NK-92 treated with Interleukin-12 subunit alpha and Interleukin-12 subunit beta, amount 100 ng/mL, for 24 hours (cell line): ENCODE measurements around the gene CMIP.

Source experiments
- DNase-seq: peaks from one replicate; lab custom pipeline; 2025; lab: John Stamatoyannopoulos, UW

The CMIP gene

DNA sequence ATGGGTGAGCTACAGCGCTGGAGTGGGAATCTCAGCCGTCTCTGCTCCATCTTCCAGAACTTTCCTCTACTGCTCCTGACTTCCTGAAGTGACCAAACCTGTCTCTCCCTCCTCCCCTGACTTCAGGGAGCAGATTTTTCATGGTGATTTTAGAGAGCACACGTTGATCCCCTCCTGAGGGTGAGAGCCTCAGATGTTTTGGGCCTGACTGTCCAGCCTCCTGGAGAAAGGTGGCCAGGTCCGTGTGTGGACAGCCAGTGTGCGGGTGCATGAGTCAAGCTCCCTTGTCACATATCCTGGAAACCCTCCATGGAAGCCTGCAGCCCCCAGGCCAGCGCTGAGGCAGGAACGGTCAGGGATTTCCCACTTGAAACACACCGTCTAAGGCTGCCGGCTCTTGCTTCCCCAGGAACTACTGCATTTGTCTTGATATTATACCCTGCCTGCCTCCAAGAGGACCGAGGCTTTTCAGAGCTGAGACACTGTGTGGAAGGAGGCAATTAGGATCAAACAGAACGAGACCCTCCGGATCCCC is 143.1 kb downstream of the CMIP start:
- DNase-seq = no peak

DNA sequence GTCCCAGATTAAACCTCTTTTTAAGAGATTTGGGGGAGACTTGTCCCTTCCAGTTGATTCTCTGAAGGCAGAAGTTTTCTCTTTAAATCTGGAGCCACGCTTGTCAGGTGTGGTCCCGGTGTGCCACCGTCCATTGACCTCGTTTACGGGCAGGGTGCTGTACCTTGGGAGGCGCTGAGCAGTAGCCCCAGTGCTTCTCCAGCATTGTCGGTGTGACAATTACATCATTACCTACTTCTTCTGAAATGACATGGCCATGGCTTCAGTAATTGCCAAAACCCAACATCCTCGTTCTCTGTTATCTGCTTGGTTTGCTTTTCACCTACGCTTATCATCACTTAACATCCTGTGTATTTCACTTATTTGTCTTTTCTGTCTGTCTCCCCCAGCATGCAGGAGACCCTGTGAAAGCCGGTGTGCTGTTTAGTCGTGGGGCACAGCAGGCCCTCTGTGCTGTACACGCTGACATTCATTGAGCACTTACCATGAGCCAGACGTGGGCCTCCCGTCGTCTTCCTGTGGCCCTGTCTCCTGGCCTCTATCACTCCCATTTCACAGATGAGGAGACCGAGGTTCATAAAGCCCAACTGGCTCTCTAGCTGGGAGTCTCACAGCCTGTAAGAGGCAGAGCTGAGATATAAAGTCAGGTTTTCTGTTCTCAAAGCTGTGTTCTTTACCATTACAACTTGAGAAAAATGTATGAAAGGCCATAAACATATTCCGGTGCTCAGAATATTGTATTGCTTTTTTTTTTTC is 143.9 kb downstream of the CMIP start:
- no peak for DNase-seq

DNA sequence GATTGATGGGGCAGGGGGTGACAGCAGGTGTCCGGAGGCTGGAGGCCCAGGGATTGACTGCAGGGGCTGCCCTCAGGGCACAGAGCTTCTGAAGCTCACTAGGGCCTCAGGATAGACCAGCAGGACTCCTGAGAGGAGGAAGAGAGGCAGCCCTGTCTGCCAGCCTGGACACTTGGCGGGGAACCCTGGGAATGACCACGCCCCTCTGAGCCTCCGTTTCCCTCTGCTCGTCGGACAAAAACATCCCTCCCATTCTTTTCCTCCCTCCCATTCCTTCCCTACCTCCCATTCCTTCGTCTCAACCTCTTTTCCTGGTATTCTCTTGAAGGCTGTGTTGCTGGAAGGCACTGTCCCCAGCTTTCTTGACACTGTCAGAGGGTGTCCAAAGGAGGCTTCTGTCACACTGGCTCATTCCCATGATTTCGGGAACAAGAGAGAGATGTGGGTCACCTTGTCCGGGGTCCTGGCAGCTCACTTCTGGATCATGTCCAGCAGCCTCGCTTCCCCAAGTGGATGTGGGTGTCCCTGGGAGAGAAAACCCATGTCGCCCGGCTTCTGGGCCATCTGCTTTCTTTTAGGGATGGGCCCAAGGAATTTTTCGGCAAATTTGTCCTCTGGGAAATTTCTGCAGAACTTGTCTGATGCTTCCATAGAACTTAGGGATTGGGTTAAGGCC is 145.5 kb downstream of the CMIP start:
- no peak for DNase-seq

- DNase-seq = no peak
These were observed 146.3 kb downstream of the CMIP start for GRCh38 chr16:81590714-81591544.

- no peak for DNase-seq
These were observed 146.9 kb downstream of the CMIP start for GRCh38 chr16:81591545-81591870.

GRCh38 chr16:81592353-81592866 is 147.8 kb downstream of the CMIP start:
- DNase-seq = no peak

DNA sequence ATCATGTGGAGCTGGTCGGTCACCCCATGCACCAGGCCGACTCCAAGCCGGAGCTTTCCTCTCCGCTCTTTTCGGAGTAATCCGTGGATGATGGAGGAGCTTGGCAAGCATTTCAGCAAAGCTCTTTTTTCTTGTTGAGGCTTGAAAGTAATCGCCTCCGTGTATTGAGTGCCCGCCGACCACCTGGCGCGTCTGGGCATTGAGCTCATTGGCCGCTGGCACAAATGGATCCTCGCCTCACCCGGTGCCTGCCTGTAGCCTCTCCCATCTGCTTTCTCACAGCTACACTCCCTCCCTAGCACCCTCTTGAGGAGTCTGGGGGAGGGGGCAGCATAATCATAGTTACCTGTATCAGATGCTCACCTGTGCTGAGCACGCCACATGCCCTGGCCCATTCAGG is 148.9 kb downstream of the CMIP start:
- no peak for DNase-seq

- DNase-seq = no peak
These were observed 151.2 kb downstream of the CMIP start for GRCh38 chr16:81595629-81596292.

DNA sequence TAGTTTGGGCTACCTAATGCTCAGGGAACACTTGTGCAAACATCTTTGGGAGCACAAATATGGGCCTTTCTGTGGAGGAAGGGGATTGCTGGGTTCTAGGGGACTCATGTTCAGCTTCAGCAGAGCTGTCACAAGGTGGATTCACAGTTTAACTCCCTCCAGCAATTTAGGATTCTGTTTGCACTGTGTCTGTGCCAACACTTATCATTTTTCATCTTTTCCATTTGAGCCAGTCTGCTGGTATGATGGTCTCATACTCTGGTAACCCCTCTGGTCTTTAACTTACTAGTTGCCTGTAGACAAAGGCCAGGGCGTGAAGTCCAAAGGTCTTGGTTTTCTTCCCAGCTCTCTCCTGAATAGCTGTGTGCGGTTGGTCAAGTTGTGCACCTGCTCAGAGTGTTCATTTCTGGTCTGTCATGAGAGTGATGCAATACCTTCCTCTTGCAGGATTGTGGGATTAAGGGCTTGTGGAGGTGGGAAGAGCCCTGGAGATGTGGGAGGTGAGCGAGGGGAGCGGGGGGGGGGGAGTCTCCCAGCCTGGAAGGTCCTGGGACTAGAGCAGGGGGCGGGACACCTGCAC is 152.6 kb downstream of the CMIP start:
- no peak for DNase-seq

DNA sequence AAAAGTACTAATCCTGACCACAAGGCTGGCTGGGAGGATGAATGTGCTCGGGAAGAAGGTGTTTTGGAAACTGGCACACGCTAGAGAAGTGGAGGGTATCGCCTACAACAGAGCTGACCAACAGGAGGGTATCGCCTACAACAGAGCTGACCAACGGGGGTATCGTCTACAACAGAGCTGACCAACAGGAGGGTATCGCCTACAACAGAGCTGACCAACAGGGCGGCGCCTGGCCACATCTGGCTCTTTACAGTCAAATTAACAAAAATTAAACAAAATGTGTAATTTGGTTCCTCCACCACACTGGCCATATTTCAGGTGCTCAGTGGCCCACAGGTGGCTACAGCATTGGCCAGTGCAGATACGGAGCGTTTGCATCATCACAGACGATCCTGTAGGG is 153.5 kb downstream of the CMIP start:
- no peak for DNase-seq

DNA sequence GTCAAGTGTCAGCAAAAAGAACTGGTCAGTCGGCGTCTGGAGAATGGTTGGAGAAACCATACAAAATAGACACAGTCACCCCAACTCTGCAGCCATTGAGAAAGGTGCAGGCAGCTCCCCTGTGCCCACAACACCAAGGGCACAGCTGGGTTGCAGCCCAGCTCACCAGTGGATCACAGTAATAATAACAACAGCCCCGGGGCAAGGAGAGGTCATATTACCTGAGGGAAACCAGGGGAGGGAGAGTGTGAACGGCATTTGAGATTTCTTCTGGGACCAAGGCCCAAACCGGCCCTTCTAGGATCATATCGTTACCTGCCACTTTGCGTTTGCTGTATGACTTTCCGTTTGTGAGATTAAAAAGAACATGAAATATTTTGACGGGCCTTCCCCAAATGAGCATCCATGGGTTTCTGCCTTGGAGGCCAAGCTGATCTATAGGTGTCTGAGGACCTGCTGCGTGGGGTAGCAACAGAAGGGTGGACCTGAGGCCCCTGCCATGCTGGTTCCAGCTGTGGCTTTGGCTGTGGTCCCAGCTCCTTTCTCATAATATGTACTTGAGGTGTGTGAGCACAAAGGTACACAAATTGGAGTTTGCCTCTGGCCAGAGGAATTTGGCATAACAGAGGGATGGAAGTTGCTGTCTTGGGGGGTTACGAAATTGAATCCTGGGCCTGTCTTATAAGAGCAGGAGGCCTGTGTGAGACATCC is 154.6 kb downstream of the CMIP start:
- DNase-seq = no peak

DNA sequence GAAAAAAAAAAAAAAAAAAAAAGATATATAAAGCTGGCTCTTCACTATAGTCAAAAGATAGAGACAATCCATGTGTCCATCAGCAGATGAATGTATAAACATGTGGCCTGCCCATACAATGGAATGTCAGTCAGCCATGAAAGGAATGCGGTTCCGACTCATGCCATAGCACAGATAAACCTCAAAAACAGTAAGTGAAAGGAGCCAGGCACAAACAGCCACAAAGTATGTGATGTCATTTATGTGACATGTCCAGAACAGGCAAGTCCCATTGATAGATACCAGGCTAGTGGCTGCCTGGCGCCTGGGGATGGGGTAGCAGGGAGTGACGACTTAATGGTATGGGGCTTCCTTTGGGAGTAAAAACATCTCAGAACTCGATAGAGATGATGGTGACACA is 155.7 kb downstream of the CMIP start:
- no peak for DNase-seq

DNA sequence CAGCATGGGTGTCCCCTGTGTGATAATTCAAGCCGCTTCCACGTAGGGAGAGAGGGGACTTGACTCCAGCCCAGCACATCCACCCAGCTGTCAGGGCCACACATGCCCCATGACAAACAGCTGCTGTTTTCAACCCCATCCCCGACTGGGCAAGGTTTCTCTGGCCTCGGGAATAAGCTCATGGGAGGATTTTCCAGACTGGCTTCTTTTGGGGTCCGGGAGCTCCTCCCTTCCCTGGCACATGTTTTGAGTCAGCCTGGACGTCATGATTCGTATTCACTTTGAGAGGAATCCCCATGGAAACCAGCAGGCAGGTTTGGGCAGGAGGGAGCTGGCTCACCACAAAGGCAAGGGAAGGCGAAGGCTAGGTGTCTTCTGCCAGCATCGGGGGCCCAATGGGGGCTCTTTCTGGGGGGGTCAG is 156.4 kb downstream of the CMIP start:
- no peak for DNase-seq

- no peak for DNase-seq
These were observed 157.1 kb downstream of the CMIP start for GRCh38 chr16:81601601-81602255.

DNA sequence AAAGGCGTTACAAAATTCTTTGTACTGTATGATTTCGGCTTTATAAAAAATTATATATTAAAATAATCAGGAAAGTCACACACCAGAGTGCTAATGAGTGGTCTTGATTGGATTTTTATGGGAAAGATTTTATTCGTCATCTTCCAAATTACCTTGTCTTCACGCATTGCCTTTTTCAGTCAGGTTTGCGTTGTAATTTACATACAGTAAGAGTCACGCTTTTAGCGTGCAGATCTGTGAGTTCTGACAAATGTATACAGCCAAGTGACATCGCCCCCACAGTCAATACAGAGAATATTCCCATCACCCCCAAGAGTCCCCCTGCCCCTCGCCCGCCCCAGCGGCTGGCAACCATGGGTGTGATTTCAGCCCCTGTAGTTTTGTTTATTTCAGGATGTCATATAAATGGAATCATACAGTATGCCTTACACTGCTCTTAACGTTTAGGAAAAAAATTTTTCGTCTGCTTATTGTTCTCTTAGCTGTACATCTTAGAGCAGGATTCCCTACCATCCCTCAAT is 157.7 kb downstream of the CMIP start:
- DNase-seq = no peak

DNA sequence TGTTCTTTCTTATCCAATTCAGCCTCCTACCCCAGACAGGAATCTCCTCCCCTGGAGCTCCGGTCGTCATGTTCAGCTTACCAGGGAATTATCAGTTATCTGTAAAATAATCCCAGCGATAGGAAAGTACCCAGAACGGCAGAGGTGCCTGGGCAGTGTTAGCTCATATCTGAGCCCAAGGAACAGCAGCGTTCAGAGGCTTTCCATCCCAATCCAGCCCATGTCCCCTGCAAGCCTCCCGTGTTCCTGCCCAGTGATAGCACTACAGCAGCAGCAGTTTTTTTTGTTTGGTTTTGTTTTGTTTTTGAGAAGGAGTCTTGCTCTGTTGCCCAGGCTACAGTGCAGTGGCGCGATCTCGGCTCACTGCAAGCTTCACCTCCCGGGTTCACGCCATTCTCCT is 158.2 kb downstream of the CMIP start:
- no peak for DNase-seq

DNA sequence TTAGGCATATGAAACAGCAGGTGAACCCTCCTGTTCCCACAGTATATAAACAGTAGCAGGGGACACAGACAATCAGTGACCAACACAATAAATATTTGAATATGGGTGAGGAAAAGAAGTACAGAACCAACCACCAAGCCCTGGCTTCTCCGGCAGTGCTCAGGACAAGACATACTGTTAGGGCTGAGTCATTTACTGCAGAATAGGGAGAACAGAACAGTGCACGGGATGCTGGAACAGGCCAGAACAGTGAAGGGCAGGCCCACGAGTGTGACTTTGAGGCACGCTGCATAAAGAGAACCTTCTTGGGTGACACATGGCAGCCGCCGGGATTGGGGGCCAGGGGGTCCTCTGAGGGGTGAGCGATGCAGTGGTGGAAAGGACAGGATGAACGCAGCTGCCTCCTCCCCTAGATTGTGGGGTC is 160.4 kb downstream of the CMIP start:
- no peak for DNase-seq

- no peak for DNase-seq
These were observed 161.4 kb downstream of the CMIP start for GRCh38 chr16:81606039-81606438.

DNA sequence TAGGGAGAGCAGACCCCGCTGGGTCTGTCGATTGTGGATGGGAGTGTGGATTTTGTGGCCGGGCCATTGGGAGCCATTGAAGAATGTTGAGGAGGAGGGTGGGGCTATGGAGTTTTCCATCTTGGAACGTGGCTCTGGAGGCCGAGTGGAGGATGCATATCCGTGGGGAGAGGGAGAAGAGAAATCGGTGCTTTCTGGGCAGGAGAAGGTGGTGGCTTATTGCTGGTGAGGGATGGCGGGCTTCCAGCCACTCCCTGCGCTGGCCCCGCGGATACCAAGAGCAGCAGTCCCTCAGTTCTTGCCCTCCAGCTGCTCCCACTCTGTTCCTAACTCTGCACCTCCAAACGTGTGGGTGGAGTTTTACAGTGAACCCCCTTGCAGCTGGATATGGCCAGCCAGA is 162.4 kb downstream of the CMIP start:
- DNase-seq = no peak
